HG03039 (cell line): Measurements from ENCODE around the gene CACNA1H.
"Not testable (repeated sequence)": the region's sequence is repeated elsewhere in the genome, so short reads cannot be mapped to it uniquely, and the experiment has no call there.

Source experiments
- ATAC-seq: cut with Tn5 transposase; IDR thresholded peaks from one replicate; pipeline ENCODE4 v1.9.1; 2021; ENCODE audit warnings: mild to moderate bottlenecking, moderate library complexity; ENCODE audit not compliant: unreplicated experiment

The CACNA1H gene

GRCh38 chr16:1185460-1186207 is 32.7 kb downstream of the CACNA1H start:
- not testable (repeated sequence) for ATAC-seq

GRCh38 chr16:1188432-1189189 is 35.7 kb downstream of the CACNA1H start:
- no peak for ATAC-seq

- no peak for ATAC-seq
Measured at GRCh38 chr16:1189455-1189854, 36.5 kb downstream of the CACNA1H start.

- not testable (repeated sequence) for ATAC-seq
Measured at GRCh38 chr16:1190789-1191188, 37.9 kb downstream of the CACNA1H start.

- no peak for ATAC-seq
Measured at GRCh38 chr16:1192384-1193073, 39.6 kb downstream of the CACNA1H start.

GRCh38 chr16:1193143-1193824 is 40.4 kb downstream of the CACNA1H start:
- ATAC-seq = no peak

- ATAC-seq = no peak
Measured at GRCh38 chr16:1193825-1194581, 41.1 kb downstream of the CACNA1H start.

- ATAC-seq = no peak
Measured at GRCh38 chr16:1194665-1195392, 41.9 kb downstream of the CACNA1H start.

- ATAC-seq = no peak
Measured at GRCh38 chr16:1195393-1195666, 42.4 kb downstream of the CACNA1H start.

- ATAC-seq = no peak
Measured at GRCh38 chr16:1196494-1196893, 43.6 kb downstream of the CACNA1H start.

- ATAC-seq = no peak
Measured at GRCh38 chr16:1197237-1197866, 44.4 kb downstream of the CACNA1H start.

GRCh38 chr16:1198194-1198593 is 45.3 kb downstream of the CACNA1H start:
- ATAC-seq = no peak

- not testable (repeated sequence) for ATAC-seq
Measured at GRCh38 chr16:1198671-1199346, 45.9 kb downstream of the CACNA1H start.

GRCh38 chr16:1199347-1200013 is 46.6 kb downstream of the CACNA1H start:
- ATAC-seq = no peak

- ATAC-seq = no peak
Measured at GRCh38 chr16:1200014-1200627, 47.2 kb downstream of the CACNA1H start.

- ATAC-seq = no peak
Measured at GRCh38 chr16:1201444-1201843, 48.5 kb downstream of the CACNA1H start.

- no peak for ATAC-seq
Measured at GRCh38 chr16:1202274-1202673, 49.4 kb downstream of the CACNA1H start.

- ATAC-seq = no peak
Measured at GRCh38 chr16:1204933-1205332, 52.0 kb downstream of the CACNA1H start.
